ENCODE data around the gene SCTR.

Gene SCTR

DNA sequence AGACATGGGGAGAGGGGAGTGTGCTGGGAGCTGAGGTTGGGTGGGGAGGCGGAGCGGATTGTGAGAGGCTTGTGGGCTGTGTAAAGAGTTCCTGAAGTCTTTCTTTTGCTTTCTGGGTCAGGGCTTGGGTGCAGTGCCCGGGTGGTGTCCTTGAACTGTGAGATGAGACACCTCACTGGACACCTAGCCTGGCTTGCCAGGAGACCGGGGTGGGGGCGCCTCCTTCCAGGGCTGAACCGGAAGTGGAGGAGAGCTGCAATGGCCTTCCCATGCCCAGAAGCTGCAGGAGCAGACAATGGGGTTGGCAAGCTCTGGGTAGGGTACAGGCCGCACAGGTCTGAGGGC, 88.4 kb downstream of the SCTR start:
- no peak for DNase-seq (ENCODE audit: low read depth, low spot score)

DNA sequence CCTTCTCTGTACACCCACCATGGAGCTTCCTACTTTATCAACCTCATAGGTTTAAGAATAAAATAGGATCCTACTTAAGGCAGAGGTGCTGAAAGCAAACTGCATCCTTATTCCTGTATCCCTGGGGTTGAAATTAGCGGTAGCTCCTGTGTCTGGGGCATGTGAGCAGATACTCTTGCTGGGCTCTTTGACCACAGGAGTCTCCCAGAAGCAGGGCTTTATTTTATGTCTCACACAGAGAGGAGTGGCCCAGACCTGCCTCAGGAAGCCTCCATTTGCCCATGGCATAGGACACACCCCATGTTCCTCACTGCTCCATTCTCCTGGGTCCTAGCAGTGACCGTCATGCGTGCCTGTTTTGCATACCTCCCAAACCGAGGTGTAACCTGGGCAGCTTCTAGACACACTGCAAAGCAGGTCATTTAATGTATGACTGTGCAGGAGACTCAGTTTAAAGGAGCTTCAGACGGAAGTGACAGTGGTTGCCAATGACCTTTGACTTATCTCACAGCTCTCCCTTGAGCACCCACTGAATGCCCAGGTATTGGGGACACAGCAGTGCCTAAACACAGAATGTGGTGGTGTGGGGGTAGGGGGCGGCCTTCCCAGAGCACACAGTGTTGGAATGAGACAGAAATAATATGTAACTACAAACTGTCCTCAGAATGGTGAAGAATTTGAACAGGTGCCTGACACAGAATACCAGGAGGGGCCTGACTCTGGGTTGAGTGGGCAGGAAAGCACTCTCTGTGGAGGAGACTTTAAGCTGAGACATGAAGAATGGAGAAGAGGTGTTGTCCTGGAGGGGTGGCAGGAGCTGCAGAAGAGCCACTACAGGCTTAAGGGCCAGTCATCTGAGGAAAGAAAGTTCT, 89.0 kb downstream of the SCTR start:
- H3K4me3 ChIP-seq (ENCODE audit: low read length), result no peak overlapping the region
- DNase-seq (ENCODE audit: low read depth, low spot score), result no peak

More for the DNA sequence above, 88.4 kb downstream of the SCTR start:
- no peak overlapping the region for H3K4me3 ChIP-seq (ENCODE audit: low read length)

DNA sequence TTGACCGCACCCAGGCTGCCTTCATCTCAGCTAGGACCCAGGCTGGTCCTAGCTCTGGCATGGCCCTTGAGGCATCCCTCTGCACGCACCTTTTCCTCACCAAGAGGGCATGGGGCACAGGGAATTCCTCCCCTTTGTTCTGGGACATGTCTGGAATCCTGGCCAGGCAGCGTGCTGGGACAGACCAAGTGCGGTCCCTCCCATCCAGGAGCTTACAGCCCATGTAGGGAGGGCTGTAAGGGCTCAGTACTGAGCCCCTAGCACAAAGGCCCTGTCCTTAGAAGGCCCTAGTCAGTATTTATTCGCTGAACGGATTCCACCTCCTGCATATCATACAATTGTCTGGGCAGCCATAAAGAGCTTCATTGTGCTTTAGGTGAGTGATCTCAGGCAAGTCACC, 89.6 kb downstream of the SCTR start:
- no peak overlapping the region for H3K4me3 ChIP-seq (ENCODE audit: low read length)
- DNase-seq (ENCODE audit: low read depth, low spot score), result no peak

DNA sequence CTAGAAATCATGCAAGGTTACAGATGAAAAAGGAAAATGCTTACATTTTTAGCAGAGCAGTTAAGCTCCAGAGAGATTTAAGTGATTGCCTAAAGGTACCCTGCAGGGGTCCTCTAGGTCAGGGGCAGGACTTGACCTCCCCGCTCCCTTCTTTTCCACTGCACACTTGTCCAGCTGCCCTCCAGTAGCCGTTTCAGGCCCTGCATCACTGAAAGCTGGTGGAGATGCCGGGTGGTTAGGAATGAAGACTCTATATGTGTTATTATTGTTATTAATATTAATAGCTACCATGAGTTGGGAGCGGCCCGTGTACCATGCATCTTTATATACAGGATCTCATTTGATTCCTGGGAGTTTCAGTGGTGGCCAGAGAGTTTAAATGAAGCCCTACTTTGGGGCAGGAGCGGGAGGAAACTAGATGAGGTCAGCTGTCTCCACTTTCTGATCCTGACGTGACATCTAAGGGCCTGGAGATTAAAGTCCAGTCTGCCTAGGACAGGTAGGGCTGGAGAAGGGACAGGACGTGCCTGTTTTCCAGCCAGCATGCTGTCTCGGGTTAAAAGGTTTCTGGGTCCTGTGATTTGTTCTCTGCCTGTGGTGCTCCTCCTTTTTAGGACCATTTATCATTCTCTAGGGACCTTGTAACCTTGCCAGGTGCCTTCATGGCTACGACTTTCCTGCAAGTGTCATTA, 90.5 kb downstream of the SCTR start:
- DNase-seq (ENCODE audit: low read depth, low spot score), result no peak
- no peak overlapping the region for H3K4me3 ChIP-seq (ENCODE audit: low read length)

DNA sequence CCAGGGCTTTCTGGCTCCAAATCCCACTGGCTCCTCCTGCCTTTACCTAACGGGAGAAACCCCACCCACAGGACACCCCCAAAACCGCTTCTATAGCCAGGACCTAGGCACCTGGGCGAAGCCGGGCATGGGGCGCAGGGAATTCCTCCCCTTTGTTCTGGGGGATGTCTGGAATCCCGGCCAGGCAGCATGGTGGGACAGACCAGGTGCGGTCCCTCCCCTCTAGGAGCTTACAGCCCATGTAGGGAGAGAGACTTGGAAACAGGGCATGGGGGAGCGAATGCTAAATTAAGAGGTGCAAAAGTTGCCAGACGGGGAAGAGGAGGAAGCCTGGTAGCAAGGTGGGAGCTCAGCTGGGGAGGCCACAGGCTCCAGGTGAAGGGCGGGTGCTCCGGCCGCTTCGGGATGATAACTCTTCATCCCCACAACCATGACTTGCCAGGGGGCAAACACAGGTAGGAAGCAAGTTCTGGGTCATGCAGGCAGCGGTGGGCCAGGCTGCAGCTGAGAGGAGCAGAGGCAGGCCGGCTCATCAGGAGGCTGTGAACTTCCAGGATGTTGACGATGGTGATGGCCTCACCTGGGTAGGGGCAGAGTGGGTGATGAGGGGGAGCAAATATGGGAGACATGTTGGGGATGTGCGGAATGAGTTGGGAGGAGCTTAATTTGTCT, 91.3 kb downstream of the SCTR start:
- no peak for DNase-seq (ENCODE audit: low read depth, low spot score)
- H3K4me3 ChIP-seq (ENCODE audit: low read length), result no peak overlapping the region

DNA sequence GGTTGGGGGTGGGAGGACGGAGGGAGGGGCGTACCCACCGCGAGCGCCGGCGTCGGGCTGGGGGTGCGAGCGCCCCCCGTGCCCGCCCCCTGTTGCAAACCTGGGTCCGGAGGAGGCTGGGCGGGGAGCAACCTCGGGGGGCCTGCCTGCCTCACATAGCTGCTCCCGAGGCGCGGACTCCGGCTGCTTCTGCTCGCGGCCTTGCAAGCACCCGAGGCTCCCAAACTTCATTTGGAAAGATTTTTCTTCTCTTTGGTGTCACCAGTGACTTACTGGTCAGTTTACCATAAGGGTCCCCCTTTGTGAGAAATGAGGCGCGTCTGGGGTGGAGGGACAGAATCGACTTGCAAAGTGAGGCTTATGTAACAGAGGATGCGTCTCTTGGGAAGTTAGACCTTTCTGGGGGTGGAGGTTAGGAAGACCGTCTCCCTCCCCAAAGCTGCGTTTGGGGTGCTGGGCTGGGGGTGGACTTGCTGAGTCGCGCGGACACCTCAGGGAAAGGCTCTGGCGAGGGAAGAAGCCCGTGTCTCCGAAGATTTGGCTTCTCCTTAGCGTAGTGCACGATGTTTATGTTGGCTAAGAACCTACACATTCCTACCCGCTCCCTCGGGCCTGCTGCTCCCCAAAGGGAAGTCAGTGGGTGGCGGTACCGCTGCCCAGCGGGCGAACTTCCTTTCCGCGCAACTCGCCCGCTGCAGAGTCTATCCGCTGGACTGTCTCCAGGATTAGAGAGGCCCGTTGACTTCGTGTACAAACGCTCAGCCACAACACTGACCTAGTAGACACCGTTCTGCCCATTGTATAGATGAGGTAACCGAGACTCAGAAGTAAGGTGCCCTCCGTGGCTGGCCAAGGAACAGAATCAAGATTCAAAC, 92.1 kb downstream of the SCTR start:
- no peak for DNase-seq (ENCODE audit: low read depth, low spot score)
- H3K4me3 ChIP-seq (ENCODE audit: low read length), result no peak overlapping the region

DNA sequence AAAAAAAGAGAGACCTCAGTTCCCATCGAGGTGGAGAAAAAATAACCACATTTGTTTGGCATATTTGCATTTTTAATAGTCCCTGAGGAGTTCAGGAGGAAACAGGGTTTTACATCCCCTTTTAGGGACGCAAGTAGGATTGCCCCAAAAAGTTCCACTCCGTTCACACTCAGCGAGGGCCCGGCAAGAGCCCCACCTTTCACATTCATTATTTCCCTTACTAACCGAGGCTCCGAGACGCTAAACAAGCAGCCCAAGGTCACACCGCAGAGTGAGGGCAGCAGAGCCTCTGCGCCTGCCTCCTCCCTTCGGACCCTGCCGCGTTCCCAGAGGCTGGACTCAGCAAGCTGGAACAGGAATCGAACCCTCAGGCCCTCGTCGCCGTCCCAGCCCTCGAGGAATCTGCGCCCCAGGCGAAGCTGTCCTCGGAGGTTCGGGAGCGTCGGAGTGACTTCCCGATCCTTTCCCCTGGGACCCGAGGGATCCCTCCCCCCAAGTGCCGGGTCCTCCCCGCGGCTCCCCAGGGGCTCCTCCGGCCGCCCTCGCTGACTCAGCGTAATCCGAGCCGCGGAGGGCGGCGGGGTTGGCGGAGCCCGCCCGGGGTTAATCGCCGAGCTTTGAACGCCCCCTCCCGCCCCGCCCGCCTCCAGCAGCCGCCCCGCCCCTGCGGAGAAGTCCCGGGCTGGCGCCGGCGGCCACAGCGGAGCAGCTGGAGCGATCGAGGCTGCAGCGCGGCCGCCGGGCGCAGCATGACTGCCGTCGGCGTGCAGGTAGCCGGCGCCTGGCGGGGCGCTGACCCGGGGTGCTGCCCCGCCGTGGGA, 92.9 kb downstream of the SCTR start, which contains the start of gene TMEM37:
Gene TMEM37, plus strand, starts transcription at position 700 of the 821 bp plus-strand sequence. Its CDS starts 50 bp downstream, at position 750.
- no peak for DNase-seq (ENCODE audit: low read depth, low spot score)
- no peak within 1 kb of the TSS for H3K4me3 ChIP-seq (ENCODE audit: low read length)

DNA sequence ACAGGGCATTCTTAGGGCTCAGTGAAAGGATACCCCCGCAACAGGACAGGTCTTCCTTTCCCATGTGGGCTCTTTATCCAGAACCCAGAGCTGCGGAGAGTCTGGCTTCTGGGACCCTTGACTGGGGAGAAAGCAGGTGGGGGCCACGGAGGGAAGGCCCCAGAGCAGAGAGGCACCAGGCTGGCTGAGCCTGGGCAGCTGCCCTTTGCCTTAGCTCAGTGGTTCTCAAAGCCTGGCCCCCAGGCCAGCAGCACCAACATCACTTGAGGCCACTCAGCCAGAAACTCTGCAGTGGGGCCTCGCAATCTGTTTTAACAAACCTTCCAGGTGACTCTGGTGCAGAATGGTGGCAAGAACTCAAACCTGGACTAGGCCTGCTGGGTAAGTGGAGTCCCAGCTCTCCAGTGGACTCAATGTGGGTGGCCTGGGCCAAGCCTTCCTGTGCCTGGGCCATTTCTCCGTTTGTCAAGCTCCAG, 94.2 kb downstream of the SCTR start:
- H3K4me3 ChIP-seq (ENCODE audit: low read length), result no peak overlapping the region
- no peak for DNase-seq (ENCODE audit: low read depth, low spot score)

DNA sequence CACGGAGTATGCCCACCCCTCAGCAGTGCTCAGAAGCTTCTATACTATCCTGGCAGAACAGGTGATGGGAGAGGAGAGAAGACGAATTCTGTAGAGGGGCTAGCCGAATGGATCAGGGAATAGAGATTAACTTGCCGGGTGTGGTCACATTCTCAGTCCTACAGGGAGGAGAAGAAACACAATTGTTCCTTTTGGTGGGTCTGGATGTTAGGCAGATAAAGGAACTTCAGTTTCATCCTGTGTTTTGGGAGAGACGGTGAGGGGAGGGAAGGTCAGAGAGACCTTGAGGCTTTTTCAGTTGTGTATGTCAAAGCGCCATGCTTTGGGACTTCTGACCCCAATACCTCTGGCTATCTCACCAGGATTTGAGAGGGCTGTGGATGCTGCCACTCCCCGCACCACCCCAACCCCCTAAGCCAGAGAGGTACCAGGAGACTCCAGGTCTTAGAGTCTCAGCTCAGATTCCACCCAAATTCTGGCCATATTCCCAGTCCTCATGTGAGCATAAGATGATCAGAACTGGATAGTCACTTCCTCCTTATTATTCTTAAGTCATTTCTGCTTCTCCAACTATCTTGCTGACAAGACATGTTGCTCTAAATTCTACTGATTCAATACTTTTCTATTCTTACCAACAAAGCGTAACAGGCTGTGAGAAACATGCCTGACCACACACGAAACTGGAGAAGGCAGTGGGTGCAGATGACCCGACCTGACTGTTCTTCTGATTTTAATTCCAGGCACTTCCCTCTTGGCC, 94.9 kb downstream of the SCTR start:
- DNase-seq (ENCODE audit: low read depth, low spot score), result no peak
- H3K4me3 ChIP-seq (ENCODE audit: low read length), result no peak overlapping the region

DNA sequence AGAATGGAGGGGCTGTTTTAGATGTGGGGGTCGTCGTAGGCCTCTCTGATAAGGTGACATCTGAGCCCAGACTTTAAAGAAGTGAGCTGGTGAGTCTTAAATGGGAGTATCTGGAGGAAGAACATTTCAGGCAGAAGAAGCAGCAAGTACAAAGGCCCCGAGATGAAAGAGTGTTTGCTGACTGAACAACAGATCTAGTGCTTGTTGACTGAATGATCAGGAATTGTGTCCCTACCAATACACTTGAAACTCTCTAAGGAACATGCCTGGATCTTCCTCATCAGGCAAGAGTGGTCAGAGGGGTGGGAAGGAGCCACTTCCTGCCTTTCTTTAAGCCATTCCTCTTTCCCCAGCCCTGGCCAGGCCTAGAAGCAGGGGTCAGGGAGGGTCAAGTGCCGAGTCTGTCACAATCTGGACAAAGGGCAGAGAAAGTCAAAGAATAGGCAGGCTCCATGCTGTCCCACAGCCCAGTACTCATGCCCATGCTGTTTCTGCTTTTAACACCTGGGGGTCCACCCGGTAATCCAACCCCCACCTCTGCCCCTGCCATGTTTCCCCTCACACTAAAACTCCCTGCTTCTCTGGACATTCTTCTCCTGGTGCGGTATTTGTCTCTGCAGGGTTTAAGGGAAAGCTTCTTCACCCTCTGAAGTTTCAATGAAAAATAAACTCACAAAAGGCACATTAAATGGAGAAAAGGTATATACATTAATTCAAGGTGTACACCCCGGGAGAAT, 95.6 kb downstream of the SCTR start:
- no peak overlapping the region for H3K4me3 ChIP-seq (ENCODE audit: low read length)
- no peak for DNase-seq (ENCODE audit: low read depth, low spot score)

DNA sequence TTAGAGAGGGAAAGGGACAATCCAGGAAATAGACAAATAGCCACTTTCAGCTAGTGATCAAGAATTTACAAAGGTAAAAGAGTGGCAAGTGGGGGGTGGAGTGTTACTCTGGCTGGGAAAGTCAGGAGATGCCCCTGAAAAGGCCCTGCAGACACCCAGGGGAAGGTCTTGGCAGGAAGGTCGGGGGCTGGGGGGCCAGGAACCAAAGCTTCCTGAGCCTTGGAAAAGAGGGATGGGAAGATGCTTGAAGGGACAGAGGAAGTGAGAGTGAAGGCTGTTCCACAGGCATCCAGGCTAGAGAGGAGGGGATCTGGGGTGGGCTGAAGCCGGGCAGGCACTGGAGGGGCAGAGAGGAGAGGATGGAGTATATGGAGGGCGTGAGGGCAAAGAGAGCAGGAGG, 96.5 kb downstream of the SCTR start:
- DNase-seq (ENCODE audit: low read depth, low spot score), result no peak
- no peak overlapping the region for H3K4me3 ChIP-seq (ENCODE audit: low read length)

DNA sequence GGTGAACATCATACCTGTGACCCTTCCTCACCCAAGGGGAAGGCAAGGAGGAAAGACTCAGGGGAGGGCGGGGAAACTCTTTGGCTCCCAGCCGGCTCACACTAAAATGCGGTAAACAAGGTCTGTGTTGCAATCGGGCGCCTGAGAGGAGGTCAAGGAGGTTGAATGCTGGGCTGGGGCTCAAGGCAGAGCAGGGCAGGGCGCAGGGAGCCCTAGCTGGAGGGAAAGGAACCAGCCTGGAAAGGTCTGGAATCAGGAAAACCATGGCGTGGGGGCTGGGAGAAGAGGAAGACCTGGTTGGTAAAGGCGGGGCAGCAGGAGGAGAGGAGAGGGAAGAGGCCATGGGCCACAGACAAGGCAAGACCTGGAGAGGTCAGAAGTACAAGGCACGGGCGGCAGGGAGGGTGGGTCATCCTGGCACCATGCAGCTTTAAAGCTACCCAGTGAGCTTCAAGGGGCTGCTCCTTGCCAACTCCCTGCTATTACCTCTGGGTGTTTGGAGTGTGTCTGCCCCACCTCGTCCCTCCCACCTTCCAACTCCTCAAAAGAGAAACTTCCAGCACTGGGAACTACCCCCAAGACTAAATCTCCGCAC, 97.4 kb downstream of the SCTR start:
- no peak for DNase-seq (ENCODE audit: low read depth, low spot score)
- no peak overlapping the region for H3K4me3 ChIP-seq (ENCODE audit: low read length)

DNA sequence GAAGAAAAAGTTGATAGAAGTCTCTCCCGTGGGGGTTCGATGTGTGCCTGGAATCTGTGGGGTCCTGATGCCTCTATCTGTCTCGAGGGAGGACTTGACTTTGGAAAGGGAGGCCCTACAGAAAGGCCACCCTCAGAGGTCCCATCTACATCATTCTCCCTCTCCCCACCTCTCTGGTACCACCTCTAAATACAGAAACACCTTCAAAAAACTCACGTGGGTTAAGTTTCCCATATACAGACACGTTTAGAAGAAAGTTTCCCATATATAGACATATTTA, 97.9 kb downstream of the SCTR start:
- H3K4me3 ChIP-seq (ENCODE audit: low read length), result no peak overlapping the region
- no peak for DNase-seq (ENCODE audit: low read depth, low spot score)

DNA sequence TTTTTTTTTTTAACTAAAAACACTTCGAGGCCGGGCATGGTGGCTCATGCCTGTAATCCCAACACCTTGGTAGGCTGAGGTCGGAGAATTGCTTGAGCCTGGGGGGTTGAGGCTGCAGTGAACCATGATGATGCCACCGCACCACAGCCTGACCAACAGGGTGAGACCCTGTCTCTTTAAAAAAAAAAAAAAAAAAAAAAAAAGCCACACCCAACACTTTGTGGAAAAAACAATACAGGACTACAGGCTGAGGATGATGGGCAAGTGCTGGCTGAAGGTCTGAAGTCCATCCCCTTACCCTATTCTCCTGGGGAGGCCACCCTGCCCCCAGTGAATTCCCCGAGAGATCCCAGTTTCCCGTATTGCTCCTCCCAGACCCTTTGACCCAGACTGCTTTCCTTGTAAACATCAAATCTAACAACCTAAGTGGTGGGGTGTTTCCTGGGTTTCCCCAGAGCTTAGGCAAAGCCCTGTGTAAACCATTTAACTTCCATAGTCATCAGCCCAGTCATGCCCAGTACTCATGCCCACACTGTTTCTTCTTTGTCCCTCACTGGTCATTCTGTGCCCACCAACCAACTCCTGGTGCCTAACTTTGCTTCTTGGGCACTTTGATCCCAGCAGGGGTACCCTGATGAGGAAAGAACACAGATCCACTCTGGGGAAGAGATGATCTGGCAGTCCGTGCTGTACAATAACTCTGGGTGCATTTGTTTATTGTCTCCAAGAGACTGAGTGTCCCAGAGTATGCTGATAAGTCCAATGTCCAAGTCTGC, 98.5 kb downstream of the SCTR start:
- H3K4me3 ChIP-seq (ENCODE audit: low read length), result no peak overlapping the region
- no peak for DNase-seq (ENCODE audit: low read depth, low spot score)

DNA sequence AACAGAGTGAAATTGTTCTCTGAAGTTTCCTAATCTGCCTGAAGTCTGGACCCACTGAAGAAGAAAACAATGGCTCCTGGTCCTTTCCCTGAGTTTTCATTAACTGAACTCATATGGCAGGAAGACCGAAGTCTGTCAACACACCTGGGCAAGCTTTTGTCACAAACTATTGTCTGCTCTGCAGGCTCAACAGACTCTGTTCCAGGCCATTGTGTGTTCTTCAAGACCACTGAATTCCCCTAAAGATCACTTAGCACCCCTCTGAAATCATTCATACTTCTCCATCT, 99.2 kb downstream of the SCTR start:
- DNase-seq (ENCODE audit: low read depth, low spot score), result no peak
- no peak overlapping the region for H3K4me3 ChIP-seq (ENCODE audit: low read length)
